Measurements from ENCODE around the gene VWA3B. TPM values are rescaled to one million over a fixed set of nuclear protein-coding genes. Genes with fewer than 3 reads are reported as not detected.

The VWA3B gene
- total RNA-seq, 4 donors from 2014 or later = not detected

- intact Hi-C loops (cut with DNase I) = no loop called here
Observed at GRCh38 chr2:98247383-98247782, 160.4 kb downstream of the VWA3B start.

GRCh38 chr2:98252038-98252773 lies 165.2 kb downstream of the VWA3B start:
- 76 to 84% methylated on average over 13 to 14 of the region's 14 CpGs for WGBS, 2 donors
- Histone ChIP-seq H3K36me3 (no peaks in the 10 kb centered on the region), H3K4me3 (no peak overlapping the region), H3K27me3 (no peaks in the 10 kb centered on the region), H3K4me1 (no peaks in the 10 kb centered on the region), H3K27ac (no peak overlapping the region), H3K9me3 (peaks cover 0 to 5% (median under 1%) of the 10 kb centered on the region in 3 donors)
- no peak for DNase-seq
- intact Hi-C loops (cut with DNase I) = no loop called here
- no peak for TF ChIP-seq POLR2A (IDR thresholded peaks at IDR 0.05)
- TF ChIP-seq CTCF (IDR thresholded peaks at IDR 0.05) = no peak

More at GRCh38 chr2:98247383-98247782, 160.4 kb downstream of the VWA3B start:
- Histone ChIP-seq H3K27ac (no peak overlapping the region), H3K4me3 (no peak overlapping the region), H3K4me1 (no peaks in the 10 kb centered on the region), H3K9me3 (peaks cover 0 to 10% (median 7%) of the 10 kb centered on the region in 3 donors), H3K36me3 (no peaks in the 10 kb centered on the region), H3K27me3 (no peaks in the 10 kb centered on the region)
- no peak for TF ChIP-seq POLR2A (IDR thresholded peaks at IDR 0.05)
- no peak for TF ChIP-seq CTCF (IDR thresholded peaks at IDR 0.05)
- no peak for DNase-seq

GRCh38 chr2:98253461-98254070 lies 166.6 kb downstream of the VWA3B start:
- WGBS, 2 donors = 35 to 50% methylated on average over 5 of the region's 5 CpGs
- no peak for DNase-seq
- no peaks in the 10 kb centered on the region for H3K36me3 ChIP-seq
- H3K9me3 ChIP-seq = no peaks in the 10 kb centered on the region
- no peaks in the 10 kb centered on the region for H3K4me1 ChIP-seq
- TF ChIP-seq POLR2A (IDR thresholded peaks at IDR 0.05) (no peak), CTCF (IDR thresholded peaks at IDR 0.05) (no peak)
- H3K27ac ChIP-seq = peak overlapping the region in 1 of 4 donors; percentile 21
- intact Hi-C loops (cut with DNase I) = no loop called here
- H3K27me3 ChIP-seq = no peaks in the 10 kb centered on the region
- H3K4me3 ChIP-seq = no peak overlapping the region

GRCh38 chr2:98254504-98255059 lies 167.6 kb downstream of the VWA3B start:
- TF ChIP-seq POLR2A (IDR thresholded peaks at IDR 0.05) (no peak), CTCF (IDR thresholded peaks at IDR 0.05) (no peak)
- no peak for DNase-seq
- Histone ChIP-seq H3K36me3 (no peaks in the 10 kb centered on the region), H3K9me3 (no peaks in the 10 kb centered on the region), H3K4me1 (no peaks in the 10 kb centered on the region), H3K27me3 (no peaks in the 10 kb centered on the region), H3K4me3 (no peak overlapping the region), H3K27ac (no peak overlapping the region)
- intact Hi-C loops (cut with DNase I) = no loop called here
- WGBS, 2 donors = 90 to 93% methylated on average over 3 to 7 of the region's 9 CpGs

- Histone ChIP-seq H3K4me1 (no peaks in the 10 kb centered on the region), H3K4me3 (no peak overlapping the region), H3K36me3 (no peaks in the 10 kb centered on the region), H3K27ac (no peak overlapping the region), H3K9me3 (peaks cover 0 to 19% (median 15%) of the 10 kb centered on the region in 3 donors), H3K27me3 (no peaks in the 10 kb centered on the region)
- DNase-seq = no peak
- TF ChIP-seq CTCF (IDR thresholded peaks at IDR 0.05) (no peak), POLR2A (IDR thresholded peaks at IDR 0.05) (no peak)
- intact Hi-C loops (cut with DNase I) = no loop called here
Observed at GRCh38 chr2:98258906-98259305, 171.9 kb downstream of the VWA3B start.

Measured in esophagus squamous epithelium (tissue), 5 donors.